Peyer's patch (tissue), 4 donors: ENCODE results near the gene ZNF654. TPM values are rescaled to one million over a fixed set of nuclear protein-coding genes. Genes with fewer than 3 reads are reported as not detected.
A peak's percentile ranks its signal among the peaks of the same experiment; 100 is the strongest.

Source experiments
- DNase-seq, 3 donors: peaks; one replicate each; pipeline ENCODE4 v3.0.0-alpha.2; 2017 to 2019
- H3K27ac ChIP-seq, 4 donors: fragments of 200-600 bp; sonication (generic); one replicate each; pipeline ENCODE4 v1.5.1; 2016 to 2019
- H3K27me3 ChIP-seq, 2 donors: fragments of 200-600 bp; sonication (generic); one replicate each; pipeline ENCODE4 v1.5.1; 2019
- H3K36me3 ChIP-seq, 3 donors: fragments of 200-600 bp; sonication (generic); one replicate each; pipeline ENCODE4 v1.5.1; 2016 to 2019
- H3K4me1 ChIP-seq, 4 donors: fragments of 200-600 bp; sonication (generic); one replicate each; pipeline ENCODE4 v1.5.1; 2016 to 2019
- H3K4me3 ChIP-seq, 4 donors: fragments of 200-600 bp; sonication (generic); 1 replicate in 3 of 4; 2 replicates in 1 of 4; pipeline ENCODE4 v1.5.1; 2016 to 2019; ENCODE audit warnings: mild to moderate bottlenecking in 1 of 4
- H3K9me3 ChIP-seq, 4 donors: fragments of 200-600 bp; sonication (generic); one replicate each; pipeline ENCODE4 v1.5.1; 2016 to 2019; ENCODE audit warnings: mild to moderate bottlenecking in 1 of 4
- CTCF ChIP-seq, 6 experiments: fragments of 450-650 bp in 4 of 6; fragments of 200-600 bp in 2 of 6; sonication (generic) in 1 of 6; IDR thresholded peaks; one replicate each; pipeline ENCODE4 v1.5.1; 2017 to 2019; ENCODE audit warnings: antibody characterized with exemption in 6 of 6, mild to moderate bottlenecking in 3 of 6, moderate library complexity in 1 of 6
- POLR2A ChIP-seq, 2 donors: fragments of 450-650 bp; IDR thresholded peaks; one replicate each; pipeline ENCODE4 v1.5.1; 2017; ENCODE audit warnings: antibody characterized with exemption in 2 of 2, mild to moderate bottlenecking in 2 of 2, moderate library complexity in 2 of 2
- total RNA-seq, 4 donors: library from RNA; depleted of rRNA; stranded (reverse); fragments of >200 nt; gene quantifications; one replicate each; pipeline ENCODE4 v1.1.0, GENCODE V29; 2016

Gene ZNF654
- total RNA-seq, 4 donors from 2014 or later: 10.7 to 27.3 (median 15.0) TPM

- no peak overlapping the region for H3K4me3 ChIP-seq
- no peak overlapping the region for H3K27ac ChIP-seq
- H3K9me3 ChIP-seq: no peaks in the 10 kb centered on the region
- H3K27me3 ChIP-seq: no peaks in the 10 kb centered on the region
- TF ChIP-seq POLR2A (IDR thresholded peaks at IDR 0.05): no peak
- no peak for TF ChIP-seq CTCF (IDR thresholded peaks at IDR 0.05)
- no peaks in the 10 kb centered on the region for H3K4me1 ChIP-seq
- H3K36me3 ChIP-seq: peaks cover 0 to 24% (median 0%) of the 10 kb centered on the region in 3 donors
- no peak for DNase-seq
Measured at GRCh38 chr3:88142094-88142624, 83.1 kb downstream of the ZNF654 start.

- Histone ChIP-seq H3K9me3 (no peaks in the 10 kb centered on the region), H3K4me1 (peaks cover 0 to 19% (median 0%) of the 10 kb centered on the region in 4 donors), H3K36me3 (no peaks in the 10 kb centered on the region), H3K27ac (no peak overlapping the region), H3K27me3 (no peaks in the 10 kb centered on the region), H3K4me3 (no peak overlapping the region)
- no peak for TF ChIP-seq POLR2A (IDR thresholded peaks at IDR 0.05)
- no peak for TF ChIP-seq CTCF (IDR thresholded peaks at IDR 0.05)
- no peak for DNase-seq
Measured at GRCh38 chr3:88147261-88147660, 88.2 kb downstream of the ZNF654 start.

GRCh38 chr3:88148651-88149050, 89.6 kb downstream of the ZNF654 start:
- Histone ChIP-seq H3K9me3 (no peaks in the 10 kb centered on the region), H3K4me3 (peak overlapping the region; percentile 63 to 99 (median 85)), H3K36me3 (peaks cover 0 to 7% (median 0%) of the 10 kb centered on the region in 3 donors), H3K4me1 (peaks cover 0 to 25% (median 0%) of the 10 kb centered on the region in 4 donors), H3K27ac (no peak overlapping the region), H3K27me3 (no peaks in the 10 kb centered on the region)
- no peak for DNase-seq
- TF ChIP-seq POLR2A (IDR thresholded peaks at IDR 0.05) (no peak), CTCF (IDR thresholded peaks at IDR 0.05) (no peak)

- Histone ChIP-seq H3K4me3 (peak overlapping the region; percentile 63 to 99 (median 85)), H3K4me1 (peaks cover 0 to 25% (median 0%) of the 10 kb centered on the region in 4 donors), H3K27me3 (no peaks in the 10 kb centered on the region), H3K9me3 (no peaks in the 10 kb centered on the region), H3K27ac (peak overlapping the region; percentile 85 to 96 (median 91)), H3K36me3 (peaks cover 0 to 11% (median 0%) of the 10 kb centered on the region in 3 donors)
- DNase-seq: no peak
- TF ChIP-seq CTCF (IDR thresholded peaks at IDR 0.05) (no peak), POLR2A (IDR thresholded peaks at IDR 0.05) (no peak)
Measured at GRCh38 chr3:88149101-88149508, 90.0 kb downstream of the ZNF654 start.

GRCh38 chr3:88149509-88150362, 90.7 kb downstream of the ZNF654 start, which contains the start of gene C3orf38:
C3orf38 (plus strand) TSS chr3:88149959; CDS start chr3:88150053, 94 bp downstream.
- peak within 1 kb of the TSS; percentile 63 to 99 (median 85) for H3K4me3 ChIP-seq
- peaks cover 0 to 25% (median 0%) of the 10 kb centered on the region in 4 donors for H3K4me1 ChIP-seq
- no peaks in the 10 kb centered on the region for H3K9me3 ChIP-seq
- TF ChIP-seq CTCF (IDR thresholded peaks at IDR 0.05) (peak in 2 of 6 experiments; percentile 14 to 15), POLR2A (IDR thresholded peaks at IDR 0.05) (peak; percentile 48 to 51)
- peak within 1 kb of the TSS; percentile 85 to 96 (median 91) for H3K27ac ChIP-seq
- peaks cover 0 to 17% (median 0%) of the 10 kb centered on the region in 3 donors for H3K36me3 ChIP-seq
- H3K27me3 ChIP-seq: no peaks in the 10 kb centered on the region
- peak; percentile 79 to 91 (median 86) for DNase-seq
